HepG2 (cell line): ENCODE data around the gene RAD52. TPM values are rescaled to one million over a fixed set of nuclear protein-coding genes. Genes with fewer than 3 reads are reported as not detected.

Experiments
- ATAC-seq: fragments of 200-7000 bp; cut with Tn5 transposase; 3 replicates; pipeline ENCODE4 v1.9.1; 2020; ENCODE audit warnings: mild to moderate bottlenecking, moderate library complexity
- BruUV-seq: library from RNA; stranded (reverse); fragments of 400-500 nt; replicated peaks from 2 replicates; lab custom pipeline; 2021; lab: Mats Ljungman, UMichigan
- CTCF ChIA-PET: fragments of 300-600 bp; formaldehyde crosslinking; extraction: SDS; loops from one replicate; lab custom pipeline; 2021; ENCODE audit warnings: low total read pairs, inconsistent platforms, low intra/inter-chr PET ratio; lab: Yijun Ruan, JAX
- POLR2A ChIA-PET: fragments of 350-600 bp; sonication (Branson Sonifier 250); formaldehyde crosslinking; loops from one replicate; lab custom pipeline; 2020; ENCODE audit warnings: antibody characterized with exemption, inconsistent platforms; lab: Yijun Ruan, JAX
- DNase-seq: peaks from one replicate; pipeline ENCODE4 v3.0.0-alpha.2; 2015; ENCODE audit warnings: low spot score
- FAIRE-seq: peaks from 3 replicates; lab custom pipeline; 2011; peaks lifted over from hg19 to GRCh38; lab: Jason Lieb, UNC
- H2AFZ ChIP-seq: one replicate; pipeline ENCODE4 v1.6.1; 2011; ENCODE audit warnings: low read length, inconsistent platforms
- H3K27ac ChIP-seq: fragments of 300-600 bp; 3 replicates; pipeline ENCODE4 v1.8.0; 2011; ENCODE audit warnings: mixed run types, mild to moderate bottlenecking, mixed read lengths, low read length, inconsistent platforms; ENCODE audit not compliant: insufficient read depth; ENCODE audit errors: extremely low read length
- H3K27me3 ChIP-seq, 2 experiments: fragments of 200-600 bp in 1 of 2; 2 replicates in 1 of 2; 3 replicates in 1 of 2; pipeline versions ENCODE4 v1.6.0 to v1.8.0; 2011; ENCODE audit warnings: low read length in 2 of 2, mild to moderate bottlenecking in 2 of 2, moderate library complexity in 2 of 2, inconsistent platforms in 1 of 2; ENCODE audit not compliant: insufficient read depth in 2 of 2, control insufficient read depth in 1 of 2
- H3K36me3 ChIP-seq, 2 experiments: fragments of 200-600 bp in 1 of 2; replicated peaks in 1 of 2; 2 replicates in 1 of 2; 3 replicates in 1 of 2; pipeline versions ENCODE4 v1.5.1 to v1.8.0; 2011; ENCODE audit warnings: low read length in 2 of 2, inconsistent platforms in 1 of 2; ENCODE audit not compliant: insufficient read depth in 2 of 2, control insufficient read depth in 1 of 2
- H3K4me1 ChIP-seq: 2 replicates; pipeline ENCODE4 v1.5.1; 2012; ENCODE audit warnings: low read length, inconsistent platforms; ENCODE audit not compliant: insufficient read depth
- H3K4me2 ChIP-seq: 2 replicates; pipeline ENCODE4 v1.6.0; 2011; ENCODE audit warnings: low read depth, low read length, inconsistent platforms
- H3K4me3 ChIP-seq, 3 experiments: fragments of 200-600 bp in 1 of 3; sonication (generic), shearing (Covaris generic) in 1 of 3; replicated peaks in 1 of 3; 2 replicates each; pipeline ENCODE4 v1.5.1; 2011 to 2016; ENCODE audit warnings: low read length in 3 of 3, inconsistent platforms in 2 of 3, low read depth in 2 of 3, mild to moderate bottlenecking in 2 of 3, control low read depth in 1 of 3, mixed read lengths in 1 of 3; ENCODE audit not compliant: insufficient read depth in 1 of 3
- H3K79me2 ChIP-seq: one replicate; pipeline ENCODE4 v1.6.1; 2011; ENCODE audit warnings: low read length, inconsistent platforms; ENCODE audit not compliant: insufficient read depth
- H3K9ac ChIP-seq: 2 replicates; pipeline ENCODE4 v1.6.0; 2011; ENCODE audit warnings: mild to moderate bottlenecking, low read depth, low read length, inconsistent platforms; ENCODE audit not compliant: insufficient read depth
- H3K9me3 ChIP-seq: 2 replicates; pipeline ENCODE4 v1.5.1; 2012; ENCODE audit warnings: mild to moderate bottlenecking, low read length
- H4K20me1 ChIP-seq: 2 replicates; pipeline ENCODE4 v1.6.0; 2011; ENCODE audit warnings: inconsistent platforms, mild to moderate bottlenecking, low read length, moderate library complexity; ENCODE audit not compliant: insufficient read depth
- HOXA7 ChIP-seq: sonication (generic); formaldehyde crosslinking; IDR thresholded peaks from 2 replicates; pipeline ENCODE4 v1.8.1; 2022; ENCODE audit warnings: mild to moderate bottlenecking, missing genetic modification reagents, moderate library complexity
- NFKB2 ChIP-seq: sonication (generic); formaldehyde crosslinking; IDR thresholded peaks from 2 replicates; pipeline ENCODE4 v1.4.0; 2020; ENCODE audit warnings: missing genetic modification reagents, borderline replicate concordance
- WGBS: methylation state at CpG from one replicate; pipeline ENCODE4 v1.1.6; 2017; ENCODE audit warnings: low lambda C conversion rate; 5-methylcytosine and 5-hydroxymethylcytosine counted together
- in situ Hi-C: cut with HindIII; loops from 2 replicates; pipeline ENCODE4 v1.10.0; 2017; ENCODE audit warnings: low pct_unique_long_range_greater_than_20kb; ENCODE audit not compliant: extremely low pct_ligation_motif_present
- intact Hi-C: fragments of 100-400 bp; cut with micrococcal nuclease; formaldehyde crosslinking; loops from one replicate; pipeline ENCODE4 v1.10.0; 2022; ENCODE audit not compliant: unreplicated experiment
- polyA plus RNA-seq, 8 experiments: library from polyadenylated mRNA; depleted of rRNA in 3 of 8; stranded (reverse) in 7 of 8; unstranded in 1 of 8; fragments of >200 nt; fragmentation: Illumina TruSeq in 4 of 8; extraction: Trizol in 4 of 8; gene quantifications; 2 replicates each; pipeline versions ENCODE4 v1.2.1 to v1.2.3, GENCODE V29; 2011 to 2016; ENCODE audit warnings: low read depth in 4 of 8, missing spikeins in 1 of 8, mixed read lengths in 1 of 8; ENCODE audit not compliant: insufficient read depth in 1 of 8
- total RNA-seq, 5 experiments: library from RNA; depleted of rRNA; stranded (reverse); fragments of >200 nt; fragmentation: Illumina TruSeq; extraction: Trizol; gene quantifications; 2 replicates each; pipeline ENCODE4 v1.2.3, GENCODE V29; 2016; ENCODE audit warnings: low read depth in 1 of 5
- TF ChIP-seq, protein P1 (sequence below): sonication (generic); formaldehyde crosslinking; IDR thresholded peaks from 2 replicates; pipeline ENCODE4 v1.5.1; 2020; ENCODE audit warnings: missing genetic modification reagents, mild to moderate bottlenecking, borderline replicate concordance
- TF ChIP-seq, protein P2 (sequence below), 2 experiments: sonication (generic) in 1 of 2; formaldehyde crosslinking in 1 of 2; IDR thresholded peaks; 2 replicates each; pipeline versions ENCODE4 v1.6.1 to v1.9.0; 2014 to 2022; ENCODE audit warnings: antibody characterized with exemption in 1 of 2, borderline replicate concordance in 1 of 2, inconsistent platforms in 1 of 2, low read depth in 1 of 2, missing genetic modification reagents in 1 of 2

RAD52 gene
- total and polyA plus RNA-seq, 2 of the 13 experiments (the other 11 are each of a cell fraction or from before 2014, with no cell fraction given), result 14.3 to 19.9 TPM

DNA sequence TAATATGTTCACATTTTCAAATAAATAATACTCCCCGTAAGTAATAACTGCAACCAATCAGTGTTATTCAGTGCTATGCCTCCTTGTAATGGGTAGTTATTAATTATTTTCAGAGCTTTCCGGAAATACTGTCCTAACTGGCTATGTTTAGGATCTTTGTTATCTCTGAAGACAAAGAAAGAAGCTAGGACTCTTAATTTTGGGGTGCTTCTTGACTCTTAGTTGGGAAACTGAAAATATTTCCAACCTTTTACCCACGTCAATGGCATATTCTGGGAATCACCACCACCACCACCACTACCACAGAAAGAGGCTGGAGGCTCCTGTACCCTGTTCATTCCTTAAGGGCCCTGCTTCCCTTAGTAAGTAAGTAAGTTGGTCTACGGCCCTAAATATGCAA, 39.1 kb downstream of the RAD52 start:
- Histone ChIP-seq H2AFZ (no peak overlapping the region), H3K9ac (no peak overlapping the region), H3K4me2 (no peak overlapping the region), H3K27me3 (no peaks in the 10 kb centered on the region), H3K36me3 (peaks cover 40 to 82% of the 10 kb centered on the region in 2 experiments), H3K9me3 (no peaks in the 10 kb centered on the region), H4K20me1 (no peaks in the 10 kb centered on the region)
- 94% methylated on average over 4 of the region's 4 CpGs for WGBS
- FAIRE-seq, result no peak
- DNase-seq, result no peak
- POLR2A ChIA-PET, result no interaction called here
- in situ Hi-C loops, result no loop called here
- TF ChIP-seq, protein P1, sequence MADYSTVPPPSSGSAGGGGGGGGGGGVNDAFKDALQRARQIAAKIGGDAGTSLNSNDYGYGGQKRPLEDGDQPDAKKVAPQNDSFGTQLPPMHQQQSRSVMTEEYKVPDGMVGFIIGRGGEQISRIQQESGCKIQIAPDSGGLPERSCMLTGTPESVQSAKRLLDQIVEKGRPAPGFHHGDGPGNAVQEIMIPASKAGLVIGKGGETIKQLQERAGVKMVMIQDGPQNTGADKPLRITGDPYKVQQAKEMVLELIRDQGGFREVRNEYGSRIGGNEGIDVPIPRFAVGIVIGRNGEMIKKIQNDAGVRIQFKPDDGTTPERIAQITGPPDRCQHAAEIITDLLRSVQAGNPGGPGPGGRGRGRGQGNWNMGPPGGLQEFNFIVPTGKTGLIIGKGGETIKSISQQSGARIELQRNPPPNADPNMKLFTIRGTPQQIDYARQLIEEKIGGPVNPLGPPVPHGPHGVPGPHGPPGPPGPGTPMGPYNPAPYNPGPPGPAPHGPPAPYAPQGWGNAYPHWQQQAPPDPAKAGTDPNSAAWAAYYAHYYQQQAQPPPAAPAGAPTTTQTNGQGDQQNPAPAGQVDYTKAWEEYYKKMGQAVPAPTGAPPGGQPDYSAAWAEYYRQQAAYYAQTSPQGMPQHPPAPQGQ (CRISPR knock-in tag), result no peak
- TF ChIP-seq, protein P2, sequence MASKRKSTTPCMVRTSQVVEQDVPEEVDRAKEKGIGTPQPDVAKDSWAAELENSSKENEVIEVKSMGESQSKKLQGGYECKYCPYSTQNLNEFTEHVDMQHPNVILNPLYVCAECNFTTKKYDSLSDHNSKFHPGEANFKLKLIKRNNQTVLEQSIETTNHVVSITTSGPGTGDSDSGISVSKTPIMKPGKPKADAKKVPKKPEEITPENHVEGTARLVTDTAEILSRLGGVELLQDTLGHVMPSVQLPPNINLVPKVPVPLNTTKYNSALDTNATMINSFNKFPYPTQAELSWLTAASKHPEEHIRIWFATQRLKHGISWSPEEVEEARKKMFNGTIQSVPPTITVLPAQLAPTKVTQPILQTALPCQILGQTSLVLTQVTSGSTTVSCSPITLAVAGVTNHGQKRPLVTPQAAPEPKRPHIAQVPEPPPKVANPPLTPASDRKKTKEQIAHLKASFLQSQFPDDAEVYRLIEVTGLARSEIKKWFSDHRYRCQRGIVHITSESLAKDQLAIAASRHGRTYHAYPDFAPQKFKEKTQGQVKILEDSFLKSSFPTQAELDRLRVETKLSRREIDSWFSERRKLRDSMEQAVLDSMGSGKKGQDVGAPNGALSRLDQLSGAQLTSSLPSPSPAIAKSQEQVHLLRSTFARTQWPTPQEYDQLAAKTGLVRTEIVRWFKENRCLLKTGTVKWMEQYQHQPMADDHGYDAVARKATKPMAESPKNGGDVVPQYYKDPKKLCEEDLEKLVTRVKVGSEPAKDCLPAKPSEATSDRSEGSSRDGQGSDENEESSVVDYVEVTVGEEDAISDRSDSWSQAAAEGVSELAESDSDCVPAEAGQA (IDR thresholded peaks at IDR 0.05; ENCODE audit: low read depth), result no peak
- TF ChIP-seq, protein P2 (CRISPR knock-in tag; IDR thresholded peaks at IDR 0.05; ENCODE audit: borderline replicate concordance), result no peak
- no peak for TF ChIP-seq NFKB2
- TF ChIP-seq HOXA7, result no peak
- TF ChIP-seq, all 625 proteins: peak for 0
- BruUV-seq, result no TSS peak
- CTCF ChIA-PET, result no interaction called here
- H3K79me2 ChIP-seq, result no peaks in the 10 kb centered on the region
- no peak for ATAC-seq
- no peak overlapping the region for H3K27ac ChIP-seq
- H3K4me3 ChIP-seq, result no peak overlapping the region
- intact Hi-C loops, result no loop called here
- H3K4me1 ChIP-seq, result no peaks in the 10 kb centered on the region
